ENCODE results near the gene BRSK1. TPM values are rescaled to one million over a fixed set of nuclear protein-coding genes. Genes with fewer than 3 reads are reported as not detected.

The BRSK1 gene
- total and polyA plus RNA-seq, 2 of the 13 experiments (the other 11 are each of a cell fraction or from before 2014, with no cell fraction given), result 0.18 to 1.2 TPM

- TF ChIP-seq IRF9 (CRISPR knock-in tag; IDR thresholded peaks at IDR 0.05; ENCODE audit: borderline replicate concordance), result no peak
- TF ChIP-seq RFXAP (CRISPR knock-in tag; IDR thresholded peaks at IDR 0.05; ENCODE audit: borderline replicate concordance), result no peak
- TF ChIP-seq ELF3 (CRISPR knock-in tag; IDR thresholded peaks at IDR 0.05), result peak; percentile 42; the same call in 1 of the 2 replicates
- TF ChIP-seq SP2 (CRISPR knock-in tag; IDR thresholded peaks at IDR 0.05), result no peak
- no peak for TF ChIP-seq MAZ (IDR thresholded peaks at IDR 0.05; ENCODE audit: borderline replicate concordance, low read depth, low read length)
- no peak for TF ChIP-seq MAZ (CRISPR knock-in tag; IDR thresholded peaks at IDR 0.05; ENCODE audit: low read depth)
- TF ChIP-seq TAF15 (IDR thresholded peaks at IDR 0.05; ENCODE audit: low read depth, low read length, poor library complexity, severe bottlenecking), result no peak
- no peak for TF ChIP-seq ZNF274 (CRISPR knock-in tag; IDR thresholded peaks at IDR 0.05)
- TF ChIP-seq E2F2 (CRISPR knock-in tag; IDR thresholded peaks at IDR 0.05; ENCODE audit: borderline replicate concordance), result no peak
- TF ChIP-seq KLF9 (CRISPR knock-in tag; IDR thresholded peaks at IDR 0.05; ENCODE audit: low read depth), result no peak
- no peak; the same call in 1 of the 2 replicates for TF ChIP-seq ZNF331 (CRISPR knock-in tag; IDR thresholded peaks at IDR 0.05)
- TF ChIP-seq SNAI1 (CRISPR knock-in tag; IDR thresholded peaks at IDR 0.05; ENCODE audit: borderline replicate concordance), result no peak
- TF ChIP-seq E2F5 (CRISPR knock-in tag; conservative IDR thresholded peaks at IDR 0.05), result no peak
- TF ChIP-seq HBP1 (CRISPR knock-in tag; IDR thresholded peaks at IDR 0.05; ENCODE audit: low read depth), result peak; percentile 78; the same call in 1 of the 2 replicates
- no peak; the same call in 1 of the 2 replicates for TF ChIP-seq SIX1 (CRISPR knock-in tag; IDR thresholded peaks at IDR 0.05; ENCODE audit: borderline replicate concordance)
- no peak for TF ChIP-seq JDP2 (CRISPR knock-in tag; IDR thresholded peaks at IDR 0.05; ENCODE audit: borderline replicate concordance)
- TF ChIP-seq KDM4B (CRISPR knock-in tag; IDR thresholded peaks at IDR 0.05), result no peak
- TF ChIP-seq ZNF235 (CRISPR knock-in tag; IDR thresholded peaks at IDR 0.05; ENCODE audit: borderline replicate concordance), result no peak
- no peak for TF ChIP-seq AKNA (CRISPR knock-in tag; IDR thresholded peaks at IDR 0.05; ENCODE audit: borderline replicate concordance)
These were observed 27.0 kb upstream of the BRSK1 start (continued) for GRCh38 chr19:55256562-55257460.
